Skin of body (tissue), 2 donors: Measurements from ENCODE around the gene HECW1. TPM values are rescaled to one million over a fixed set of nuclear protein-coding genes. Genes with fewer than 3 reads are reported as not detected.
"Not testable (repeated sequence)": the region's sequence is repeated elsewhere in the genome, so short reads cannot be mapped to it uniquely, and the experiment has no call there.

Source experiments
- DNase-seq: peaks from one replicate; lab custom pipeline; 2025; lab: John Stamatoyannopoulos, UW
- total RNA-seq: library from RNA; depleted of rRNA; stranded (reverse); fragments of >200 nt; gene quantifications from one replicate; pipeline ENCODE4 v1.2.3, GENCODE V29; 2014

HECW1 gene
- total RNA-seq, 1 donor from 2014 or later, result 1.8 TPM

- peak; percentile 75 for DNase-seq
Measured at GRCh38 chr7:43111630-43112458, 603 bp upstream of the HECW1 start.

GRCh38 chr7:43112941-43113621 is 634 bp downstream of the HECW1 start:
- DNase-seq, result peak; percentile 72

GRCh38 chr7:43113622-43114457 is 1.4 kb downstream of the HECW1 start:
- no peak for DNase-seq

- no peak for DNase-seq
Measured at GRCh38 chr7:43114458-43114780, 2.0 kb downstream of the HECW1 start.

GRCh38 chr7:43116451-43116850 is 4.0 kb downstream of the HECW1 start:
- DNase-seq, result no peak

- DNase-seq, result no peak
Measured at GRCh38 chr7:43117095-43117494, 4.6 kb downstream of the HECW1 start.

GRCh38 chr7:43117861-43118260 is 5.4 kb downstream of the HECW1 start:
- DNase-seq, result no peak

GRCh38 chr7:43118313-43118712 is 5.9 kb downstream of the HECW1 start:
- no peak for DNase-seq

- DNase-seq, result no peak
Measured at GRCh38 chr7:43119371-43120075, 7.1 kb downstream of the HECW1 start.

- DNase-seq, result no peak
Measured at GRCh38 chr7:43121973-43122372, 9.5 kb downstream of the HECW1 start.

GRCh38 chr7:43123457-43123856 is 11.0 kb downstream of the HECW1 start:
- no peak for DNase-seq

- no peak for DNase-seq
Measured at GRCh38 chr7:43124388-43124787, 11.9 kb downstream of the HECW1 start.

GRCh38 chr7:43130347-43130746 is 17.9 kb downstream of the HECW1 start:
- DNase-seq, result no peak

GRCh38 chr7:43135129-43135528 is 22.7 kb downstream of the HECW1 start:
- no peak for DNase-seq

GRCh38 chr7:43136064-43136463 is 23.6 kb downstream of the HECW1 start:
- DNase-seq, result no peak

GRCh38 chr7:43137121-43137744 is 24.8 kb downstream of the HECW1 start:
- DNase-seq, result not testable (repeated sequence)

GRCh38 chr7:43137811-43138210 is 25.4 kb downstream of the HECW1 start:
- DNase-seq, result no peak

- no peak for DNase-seq
Measured at GRCh38 chr7:43138710-43139109, 26.3 kb downstream of the HECW1 start.

- DNase-seq, result peak; percentile 24
Measured at GRCh38 chr7:43139137-43139536, 26.7 kb downstream of the HECW1 start.

- no peak for DNase-seq
Measured at GRCh38 chr7:43140186-43140585, 27.7 kb downstream of the HECW1 start.

GRCh38 chr7:43141091-43141490 is 28.6 kb downstream of the HECW1 start:
- no peak for DNase-seq
